Measurements from ENCODE around the gene PFKM.
"Not testable (repeated sequence)": the region's sequence is repeated elsewhere in the genome, so short reads cannot be mapped to it uniquely, and the experiment has no call there.

PFKM gene

GRCh38 chr12:48111312-48111693 is 7.9 kb upstream of the PFKM start:
- not testable (repeated sequence) for DNase-seq (ENCODE audit: low spot score)

- DNase-seq (ENCODE audit: low spot score) = no peak
Observed at GRCh38 chr12:48115957-48116356, 3.2 kb upstream of the PFKM start.

- no peak for DNase-seq (ENCODE audit: low spot score)
Observed at GRCh38 chr12:48118284-48118871, 786 bp upstream of the PFKM start.

- no peak for DNase-seq (ENCODE audit: low spot score)
Observed at GRCh38 chr12:48119834-48120195, 651 bp downstream of the PFKM start.

GRCh38 chr12:48121522-48121921 is 2.4 kb downstream of the PFKM start:
- DNase-seq (ENCODE audit: low spot score) = no peak

- DNase-seq (ENCODE audit: low spot score) = no peak
Observed at GRCh38 chr12:48122065-48122834, 3.1 kb downstream of the PFKM start.

GRCh38 chr12:48123169-48123568 is 4.0 kb downstream of the PFKM start:
- DNase-seq (ENCODE audit: low spot score) = no peak

GRCh38 chr12:48125542-48125941 is 6.4 kb downstream of the PFKM start:
- not testable (repeated sequence) for DNase-seq (ENCODE audit: low spot score)

- DNase-seq (ENCODE audit: low spot score) = no peak
Observed at GRCh38 chr12:48125985-48126384, 6.8 kb downstream of the PFKM start.

GRCh38 chr12:48126953-48127630 is 7.9 kb downstream of the PFKM start:
- no peak for DNase-seq (ENCODE audit: low spot score)

- no peak for DNase-seq (ENCODE audit: low spot score)
Observed at GRCh38 chr12:48128800-48129199, 9.6 kb downstream of the PFKM start.

- no peak for DNase-seq (ENCODE audit: low spot score)
Observed at GRCh38 chr12:48129376-48129775, 10.2 kb downstream of the PFKM start.

- DNase-seq (ENCODE audit: low spot score) = no peak
Observed at GRCh38 chr12:48131517-48131916, 12.4 kb downstream of the PFKM start.

GRCh38 chr12:48132826-48133225 is 13.7 kb downstream of the PFKM start:
- DNase-seq (ENCODE audit: low spot score) = no peak

- DNase-seq (ENCODE audit: low spot score) = no peak
Observed at GRCh38 chr12:48135027-48135426, 15.9 kb downstream of the PFKM start.

GRCh38 chr12:48142818-48143674 is 23.9 kb downstream of the PFKM start:
- no peak for DNase-seq (ENCODE audit: low spot score)

- no peak for DNase-seq (ENCODE audit: low spot score)
Observed at GRCh38 chr12:48143898-48144297, 24.7 kb downstream of the PFKM start.

- no peak for DNase-seq (ENCODE audit: low spot score)
Observed at GRCh38 chr12:48145981-48146380, 26.8 kb downstream of the PFKM start.

- no peak for DNase-seq (ENCODE audit: low spot score)
Observed at GRCh38 chr12:48151103-48151771, 32.1 kb downstream of the PFKM start.

GRCh38 chr12:48155786-48156185 is 36.6 kb downstream of the PFKM start:
- not testable (repeated sequence) for DNase-seq (ENCODE audit: low spot score)

GRCh38 chr12:48156652-48157017 is 37.5 kb downstream of the PFKM start:
- no peak for DNase-seq (ENCODE audit: low spot score)

Measured in HuH-7 (cell line).